RWPE2 (cell line): ENCODE data around the gene FADS6.

Experiments
- ATAC-seq: fragments of 200-7000 bp; cut with Tn5 transposase; 3 replicates; pipeline ENCODE4 v1.9.1; 2021; ENCODE audit warnings: low read depth
- DNase-seq: peaks from one replicate; pipeline ENCODE4 v3.0.0-alpha.2; 2020; ENCODE audit warnings: low spot score
- H3K27ac ChIP-seq: fragments of 450-650 bp; 2 replicates; pipeline ENCODE4 v1.5.1; 2017; ENCODE audit warnings: mild to moderate bottlenecking; ENCODE audit not compliant: poor library complexity, severe bottlenecking
- H3K27me3 ChIP-seq: fragments of 250-450 bp; sonication (Bioruptor Pico); 2 replicates; pipeline ENCODE4 v1.5.1; 2021; ENCODE audit warnings: mild to moderate bottlenecking, moderate library complexity; ENCODE audit not compliant: insufficient read depth, poor library complexity, severe bottlenecking
- H3K36me3 ChIP-seq: fragments of 250-450 bp; sonication (Bioruptor Pico); 2 replicates; pipeline ENCODE4 v1.5.1; 2020; ENCODE audit warnings: low read depth, mild to moderate bottlenecking, moderate library complexity
- H3K4me1 ChIP-seq: fragments of 250-450 bp; sonication (Bioruptor Pico); 2 replicates; pipeline ENCODE4 v1.5.1; 2021; ENCODE audit warnings: mild to moderate bottlenecking, moderate library complexity; ENCODE audit not compliant: insufficient read depth, poor library complexity, severe bottlenecking
- H3K4me3 ChIP-seq: fragments of 250-450 bp; sonication (Bioruptor Pico); 2 replicates; pipeline ENCODE4 v1.5.1; 2021; ENCODE audit warnings: mild to moderate bottlenecking, moderate library complexity; ENCODE audit not compliant: severe bottlenecking
- H3K9me3 ChIP-seq: fragments of 250-450 bp; sonication (Bioruptor Pico); 2 replicates; pipeline ENCODE4 v1.5.1; 2021; ENCODE audit warnings: mild to moderate bottlenecking, moderate library complexity; ENCODE audit not compliant: severe bottlenecking
- CTCF ChIP-seq: fragments of 450-650 bp; IDR thresholded peaks from one replicate; pipeline ENCODE4 v1.5.1; 2017; ENCODE audit warnings: mild to moderate bottlenecking, moderate library complexity; ENCODE audit not compliant: poor library complexity, severe bottlenecking

Gene FADS6, protein sequence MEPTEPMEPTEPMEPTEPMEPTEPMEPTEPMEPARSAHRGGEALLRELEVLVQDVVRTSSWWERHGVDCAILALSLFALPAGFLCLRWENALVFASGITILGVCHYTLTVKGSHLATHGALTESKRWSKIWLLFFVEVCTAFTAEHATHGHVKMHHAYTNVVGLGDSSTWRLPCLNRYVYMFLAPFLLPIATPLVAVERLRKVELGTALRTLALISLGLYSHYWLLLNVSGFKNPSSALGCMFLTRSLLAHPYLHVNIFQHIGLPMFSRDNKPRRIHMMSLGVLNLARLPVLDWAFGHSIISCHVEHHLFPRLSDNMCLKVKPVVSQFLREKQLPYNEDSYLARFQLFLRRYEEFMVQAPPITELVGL

GRCh38 chr17:74892974-74893911, at the start of gene FADS6:
FADS6 (minus strand) TSS chr17:74893633; CDS start chr17:74893595, 38 bp downstream.
- Histone ChIP-seq H3K36me3 (no peaks in the 10 kb centered on the region), H3K4me3 (peak within 1 kb of the TSS; percentile 2), H3K27ac (no peak within 1 kb of the TSS), H3K27me3 (peaks cover 41% of the 10 kb centered on the region), H3K9me3 (no peaks in the 10 kb centered on the region), H3K4me1 (no peaks in the 10 kb centered on the region)
- ATAC-seq (peak; percentile 41; the same call in 1 of the 3 replicates), DNase-seq (no peak)
- TF ChIP-seq CTCF = no peak

DNA sequence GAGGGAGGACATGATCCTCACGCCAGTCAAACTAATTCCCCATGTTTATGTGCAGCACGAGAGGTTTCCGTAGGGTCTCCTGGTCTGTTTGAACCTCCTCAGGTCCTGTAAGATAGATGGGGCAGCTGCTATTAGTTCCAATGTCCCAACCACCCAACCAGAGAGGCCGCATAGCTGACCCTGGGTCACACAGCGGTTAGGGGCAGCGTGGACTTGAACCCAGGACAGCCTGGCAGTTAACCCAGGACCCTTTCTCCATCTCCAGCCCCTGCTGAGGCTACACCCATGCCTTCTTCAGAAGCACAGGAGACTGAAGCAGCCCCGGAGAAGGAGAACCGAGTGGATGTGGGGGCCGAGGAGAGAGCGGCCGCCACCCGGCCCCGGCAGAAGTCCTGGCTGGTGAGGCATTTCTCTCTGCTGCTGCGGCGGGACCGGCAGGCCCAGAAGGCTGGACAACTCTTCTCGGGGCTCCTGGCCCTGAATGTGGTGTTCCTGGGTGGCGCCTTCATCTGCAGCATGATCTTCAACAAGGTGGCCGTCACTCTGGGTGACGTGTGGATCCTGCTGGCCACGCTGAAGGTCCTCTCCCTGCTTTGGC, 47.8 kb upstream of the FADS6 start:
- TF ChIP-seq CTCF = no peak
- Histone ChIP-seq H3K27me3 (peaks cover 16% of the 10 kb centered on the region), H3K36me3 (no peaks in the 10 kb centered on the region), H3K4me3 (no peak overlapping the region), H3K27ac (no peak overlapping the region), H3K4me1 (peaks cover 16% of the 10 kb centered on the region), H3K9me3 (no peaks in the 10 kb centered on the region)
- DNase-seq = no peak
- no peak for ATAC-seq

DNA sequence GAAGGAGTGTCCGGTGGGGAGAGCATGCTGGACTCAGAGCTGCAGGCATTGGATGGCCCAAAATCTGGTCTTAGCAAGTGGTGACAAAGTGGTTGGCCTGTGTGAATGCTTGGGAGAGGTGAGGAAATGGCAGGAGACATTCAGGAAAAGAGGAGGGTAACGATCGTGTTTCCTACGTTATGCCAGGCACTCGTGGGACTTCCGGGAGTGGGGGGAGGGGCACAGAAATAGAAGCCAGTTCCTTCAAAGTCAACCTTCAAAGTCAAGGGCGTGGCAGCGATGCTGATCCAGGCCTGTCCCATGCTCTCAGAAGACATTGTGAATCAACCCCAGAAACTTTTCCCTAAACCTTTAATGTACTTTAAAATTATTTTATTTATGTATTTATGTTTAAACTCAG, 46.1 kb upstream of the FADS6 start:
- DNase-seq = no peak
- Histone ChIP-seq H3K27me3 (peaks cover 28% of the 10 kb centered on the region), H3K27ac (no peak overlapping the region), H3K9me3 (no peaks in the 10 kb centered on the region), H3K4me1 (peaks cover 12% of the 10 kb centered on the region), H3K36me3 (no peaks in the 10 kb centered on the region), H3K4me3 (no peak overlapping the region)
- no peak for ATAC-seq
- no peak for TF ChIP-seq CTCF

DNA sequence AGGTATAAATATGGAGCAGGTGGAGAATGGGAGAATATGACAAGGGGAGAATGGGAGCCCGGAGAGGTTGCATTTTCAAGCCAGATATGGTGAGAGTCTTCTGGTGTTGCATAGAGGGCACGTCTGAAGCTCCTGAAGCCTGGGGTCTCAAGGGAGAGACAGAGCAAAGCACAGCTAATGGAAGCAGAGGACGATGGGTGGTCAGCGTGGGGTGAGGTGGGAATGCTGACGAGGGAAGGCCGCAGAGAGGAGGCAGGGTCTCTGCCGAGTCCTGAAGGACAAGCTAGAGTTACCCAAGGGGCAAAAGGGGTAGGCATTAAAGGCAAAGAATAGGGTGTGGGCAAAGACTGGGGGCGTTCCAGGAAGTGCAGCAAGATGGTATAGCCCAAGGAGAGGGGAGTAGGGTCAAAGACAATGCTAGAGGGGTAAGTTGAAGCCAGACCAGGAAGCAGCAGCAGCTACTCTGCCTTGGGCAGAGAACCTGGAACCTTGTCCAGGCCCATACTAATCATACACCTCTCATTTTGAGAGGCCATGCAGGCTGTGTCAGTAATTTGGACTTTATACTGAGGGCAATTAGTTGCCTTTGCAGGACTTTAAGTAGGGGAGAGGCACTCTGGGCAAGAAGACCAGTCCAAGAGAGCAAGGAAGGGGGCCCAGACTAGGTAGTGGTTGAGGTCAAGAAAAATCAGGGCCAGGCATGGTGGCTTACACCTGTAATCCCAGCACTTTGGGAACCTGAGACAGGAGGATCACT, 44.9 kb upstream of the FADS6 start:
- no peaks in the 10 kb centered on the region for H3K9me3 ChIP-seq
- no peak overlapping the region for H3K27ac ChIP-seq
- H3K4me1 ChIP-seq = peaks cover 3% of the 10 kb centered on the region
- TF ChIP-seq CTCF = no peak
- H3K27me3 ChIP-seq = peaks cover 29% of the 10 kb centered on the region
- DNase-seq (peak; percentile 61), ATAC-seq (no peak)
- no peak overlapping the region for H3K4me3 ChIP-seq
- no peaks in the 10 kb centered on the region for H3K36me3 ChIP-seq
